ENCODE results near the gene FAM210B.
"Not testable (repeated sequence)": the region's sequence is repeated elsewhere in the genome, so short reads cannot be mapped to it uniquely, and the experiment has no call there.

Gene FAM210B

DNA sequence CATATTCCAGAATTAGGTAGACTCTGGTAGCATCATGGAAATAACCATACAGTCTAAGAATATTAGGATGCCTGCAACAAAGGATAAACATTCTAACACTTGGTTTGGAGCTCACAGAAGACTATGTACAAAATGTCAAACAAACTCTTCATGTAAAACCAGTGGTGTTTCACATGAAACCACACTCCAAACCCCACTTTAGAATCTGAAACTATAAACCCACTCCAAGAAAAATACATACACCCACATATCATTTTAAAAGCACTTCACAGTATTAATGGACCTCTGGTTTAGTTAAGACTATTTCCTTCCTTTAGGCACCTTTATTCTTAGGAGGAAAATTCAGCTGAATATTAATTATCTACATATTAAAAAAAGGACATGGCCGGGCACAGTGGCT lies 22.7 kb downstream of the FAM210B start:
- TF ChIP-seq, protein P1, sequence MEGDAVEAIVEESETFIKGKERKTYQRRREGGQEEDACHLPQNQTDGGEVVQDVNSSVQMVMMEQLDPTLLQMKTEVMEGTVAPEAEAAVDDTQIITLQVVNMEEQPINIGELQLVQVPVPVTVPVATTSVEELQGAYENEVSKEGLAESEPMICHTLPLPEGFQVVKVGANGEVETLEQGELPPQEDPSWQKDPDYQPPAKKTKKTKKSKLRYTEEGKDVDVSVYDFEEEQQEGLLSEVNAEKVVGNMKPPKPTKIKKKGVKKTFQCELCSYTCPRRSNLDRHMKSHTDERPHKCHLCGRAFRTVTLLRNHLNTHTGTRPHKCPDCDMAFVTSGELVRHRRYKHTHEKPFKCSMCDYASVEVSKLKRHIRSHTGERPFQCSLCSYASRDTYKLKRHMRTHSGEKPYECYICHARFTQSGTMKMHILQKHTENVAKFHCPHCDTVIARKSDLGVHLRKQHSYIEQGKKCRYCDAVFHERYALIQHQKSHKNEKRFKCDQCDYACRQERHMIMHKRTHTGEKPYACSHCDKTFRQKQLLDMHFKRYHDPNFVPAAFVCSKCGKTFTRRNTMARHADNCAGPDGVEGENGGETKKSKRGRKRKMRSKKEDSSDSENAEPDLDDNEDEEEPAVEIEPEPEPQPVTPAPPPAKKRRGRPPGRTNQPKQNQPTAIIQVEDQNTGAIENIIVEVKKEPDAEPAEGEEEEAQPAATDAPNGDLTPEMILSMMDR (conservative IDR thresholded peaks at IDR 0.05; ENCODE audit: control insufficient read depth, insufficient read depth, low read depth, low read length), result no peak
- DNase-seq (ENCODE audit: low read depth), result no peak
- H3K4me3 ChIP-seq (ENCODE audit: control insufficient read depth, low read depth, low read length), result no peak overlapping the region

GRCh38 chr20:56382696-56383095 lies 23.9 kb downstream of the FAM210B start:
- TF ChIP-seq, protein P1 (conservative IDR thresholded peaks at IDR 0.05; ENCODE audit: control insufficient read depth, insufficient read depth, low read depth, low read length), result no peak
- no peak for DNase-seq (ENCODE audit: low read depth)
- H3K4me3 ChIP-seq (ENCODE audit: control insufficient read depth, low read depth, low read length), result no peak overlapping the region

GRCh38 chr20:56383334-56383733 lies 24.6 kb downstream of the FAM210B start:
- TF ChIP-seq, protein P1 (conservative IDR thresholded peaks at IDR 0.05; ENCODE audit: control insufficient read depth, insufficient read depth, low read depth, low read length), result no peak
- H3K4me3 ChIP-seq (ENCODE audit: control insufficient read depth, low read depth, low read length), result no peak overlapping the region
- no peak for DNase-seq (ENCODE audit: low read depth)

DNA sequence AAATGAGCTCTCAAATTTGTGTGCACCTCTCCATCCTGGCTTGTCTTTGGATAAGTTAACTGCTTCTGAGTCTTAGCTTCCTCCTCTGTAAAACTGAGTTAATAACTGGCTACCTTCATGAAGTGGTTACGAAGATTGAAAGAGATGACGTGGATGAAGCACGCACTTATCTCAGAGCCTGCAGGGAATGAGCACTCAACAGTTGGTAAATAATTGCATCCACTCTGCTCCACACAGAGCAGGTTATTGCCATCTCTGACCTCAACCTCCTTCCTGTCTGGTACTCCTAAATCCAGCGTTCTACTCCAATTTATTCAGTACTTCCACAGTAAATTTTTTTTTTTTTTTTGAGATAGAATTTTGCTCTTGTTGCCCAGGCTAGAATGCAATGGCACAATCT lies 26.4 kb downstream of the FAM210B start:
- no peak overlapping the region for H3K4me3 ChIP-seq (ENCODE audit: control insufficient read depth, low read depth, low read length)
- TF ChIP-seq, protein P1 (conservative IDR thresholded peaks at IDR 0.05; ENCODE audit: control insufficient read depth, insufficient read depth, low read depth, low read length), result no peak
- no peak for DNase-seq (ENCODE audit: low read depth)

- H3K4me3 ChIP-seq (ENCODE audit: control insufficient read depth, low read depth, low read length), result no peak overlapping the region
Observed at GRCh38 chr20:56386219-56386618, 27.4 kb downstream of the FAM210B start.

DNA sequence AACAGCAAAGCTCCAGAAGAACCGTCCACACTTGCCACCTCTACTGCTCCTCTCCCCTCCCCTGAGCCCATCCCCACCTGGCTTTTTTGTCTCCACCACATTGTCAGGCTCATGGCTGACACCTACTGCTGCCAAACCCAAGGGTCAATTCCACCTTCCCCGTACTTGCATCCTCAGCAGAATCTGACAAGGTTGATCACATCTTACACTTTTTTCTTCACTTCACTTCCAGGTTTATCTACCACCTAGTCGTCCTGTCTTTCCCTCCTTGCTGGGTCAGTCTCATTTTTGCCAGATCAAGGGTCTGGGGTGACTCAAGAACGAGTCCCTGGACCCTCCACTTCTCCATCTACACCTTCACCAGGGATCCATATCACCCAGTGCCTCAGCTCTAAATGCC lies 30.1 kb downstream of the FAM210B start:
- H3K4me3 ChIP-seq (ENCODE audit: control insufficient read depth, low read depth, low read length), result no peak overlapping the region
- no peak for DNase-seq (ENCODE audit: low read depth)
- TF ChIP-seq, protein P1 (conservative IDR thresholded peaks at IDR 0.05; ENCODE audit: control insufficient read depth, insufficient read depth, low read depth, low read length), result no peak

More at GRCh38 chr20:56386219-56386618, 27.4 kb downstream of the FAM210B start:
- TF ChIP-seq, protein P1 (conservative IDR thresholded peaks at IDR 0.05; ENCODE audit: control insufficient read depth, insufficient read depth, low read depth, low read length), result no peak
- DNase-seq (ENCODE audit: low read depth), result no peak

GRCh38 chr20:56389807-56390206 lies 31.0 kb downstream of the FAM210B start:
- no peak for DNase-seq (ENCODE audit: low read depth)
- H3K4me3 ChIP-seq (ENCODE audit: control insufficient read depth, low read depth, low read length), result no peak overlapping the region
- TF ChIP-seq, protein P1 (conservative IDR thresholded peaks at IDR 0.05; ENCODE audit: control insufficient read depth, insufficient read depth, low read depth, low read length), result no peak

GRCh38 chr20:56390396-56390795 lies 31.6 kb downstream of the FAM210B start:
- not testable (repeated sequence) for DNase-seq (ENCODE audit: low read depth)
- H3K4me3 ChIP-seq (ENCODE audit: control insufficient read depth, low read depth, low read length), result peak overlapping the region; percentile 67
